SIG-M5 treated with dmso at 0.1 percent for 504 hours (cell line): ENCODE results near the gene AHRR.
"Not testable (repeated sequence)": the region's sequence is repeated elsewhere in the genome, so short reads cannot be mapped to it uniquely, and the experiment has no call there.

Experiments
- DNase-seq: peaks from one replicate; lab custom pipeline; 2025; ENCODE audit not compliant: unreplicated experiment; lab: John Stamatoyannopoulos, UW

The AHRR gene

DNA sequence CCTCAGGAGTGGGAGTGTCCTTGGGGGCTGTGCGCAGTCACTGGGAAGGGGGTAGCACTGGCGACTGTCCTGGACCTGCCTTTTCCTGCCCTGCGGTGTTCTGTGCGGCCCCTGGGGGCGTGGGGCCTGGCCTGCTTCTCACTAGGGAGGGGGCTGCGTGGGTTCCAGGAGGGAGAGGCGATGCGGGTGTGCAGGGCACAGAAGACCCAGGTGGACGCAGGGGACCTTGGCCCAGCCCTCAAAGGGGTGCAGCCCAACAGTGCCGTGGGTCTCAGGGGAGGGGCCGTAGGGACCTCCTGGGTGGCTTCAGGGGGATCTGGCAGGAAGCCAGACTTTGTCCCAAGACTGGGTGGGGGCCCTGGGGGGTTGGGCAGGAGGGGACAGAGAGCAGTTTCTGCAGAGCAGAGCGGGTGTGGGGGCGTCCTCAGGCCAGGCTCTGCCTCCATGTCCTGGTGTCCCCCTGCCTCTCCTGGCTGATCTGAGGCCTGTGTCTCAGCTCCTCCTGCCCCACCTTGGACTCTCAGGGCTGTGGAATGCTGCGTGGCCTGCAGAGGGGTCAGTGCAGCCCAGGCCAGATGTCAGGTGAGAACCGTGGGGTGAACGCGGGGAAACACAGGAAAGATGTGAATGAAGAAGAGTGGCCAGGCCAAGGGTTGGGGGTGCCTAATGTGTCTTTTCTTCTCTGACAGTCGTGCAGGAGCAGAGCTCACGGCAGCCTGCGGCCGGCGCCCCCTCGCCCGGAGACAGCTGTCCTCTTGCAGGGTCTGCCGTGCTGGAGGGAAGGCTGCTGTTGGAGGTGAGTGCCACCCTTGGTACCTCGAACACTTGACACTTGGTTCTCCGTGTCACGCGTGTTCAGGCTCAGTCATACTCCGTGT is 54.6 kb downstream of the AHRR start:
- peak; percentile 71 for DNase-seq

- DNase-seq, result no peak
Observed at GRCh38 chr5:376799-377325, 55.3 kb downstream of the AHRR start.

DNA sequence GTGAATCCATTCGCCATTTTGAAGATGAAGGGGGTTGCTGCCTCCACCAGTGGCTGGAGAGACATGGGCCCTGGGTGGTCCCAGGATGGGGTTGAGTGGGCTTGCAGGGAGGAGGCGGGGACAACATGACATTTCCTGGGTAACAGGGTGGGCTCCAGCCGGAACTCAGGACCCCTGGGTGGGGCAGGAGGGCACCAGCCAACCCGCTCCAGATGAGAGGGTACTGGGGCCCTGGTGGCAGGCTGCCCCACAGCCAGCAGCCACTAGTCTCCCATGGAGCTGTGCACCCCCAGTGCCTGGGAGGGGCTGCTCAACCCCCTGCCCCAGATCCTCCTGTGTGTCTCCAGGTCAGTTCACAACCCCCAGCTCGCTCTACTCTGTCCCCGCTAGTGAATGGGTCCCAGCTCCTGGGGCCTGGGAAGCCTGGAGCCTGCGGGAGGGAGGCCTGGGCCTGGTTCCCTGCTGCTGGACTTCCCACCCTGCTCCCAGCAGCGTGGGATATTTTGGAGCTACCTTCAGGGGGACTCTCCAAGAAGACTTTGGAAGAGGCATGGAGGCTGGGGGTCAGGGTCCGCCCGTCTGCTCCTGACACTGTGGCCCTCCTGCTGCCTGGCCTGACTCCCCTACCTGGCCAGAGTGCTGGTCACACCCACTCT is 55.9 kb downstream of the AHRR start:
- no peak for DNase-seq

DNA sequence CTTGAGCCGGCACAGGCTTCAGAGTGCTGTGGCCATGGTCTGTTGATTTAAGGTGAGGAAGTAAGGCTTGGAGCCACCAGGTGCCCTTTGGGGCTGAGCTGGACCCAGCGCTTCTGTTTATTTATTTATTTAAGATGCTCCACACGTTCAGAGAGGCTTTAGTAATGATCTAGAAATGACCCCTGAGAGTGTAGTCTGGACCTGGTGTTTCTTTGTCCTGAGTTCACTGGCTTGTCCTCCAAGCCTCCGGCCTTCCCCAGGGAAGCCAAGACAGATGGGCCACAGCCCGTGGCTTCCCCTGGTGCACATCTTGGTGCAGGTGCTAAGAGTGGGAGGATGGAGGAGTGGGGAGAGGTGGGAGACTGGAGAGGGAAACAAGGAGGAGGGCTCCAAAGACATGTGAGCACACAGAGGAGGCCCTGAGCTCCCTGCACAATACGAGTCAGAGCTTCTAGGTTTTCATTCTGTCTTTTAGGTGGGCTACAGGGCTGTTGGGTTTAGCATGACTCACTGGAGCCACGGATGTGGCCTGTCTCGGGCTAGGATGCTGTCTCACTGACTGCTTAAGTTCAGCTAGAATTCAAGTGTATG is 56.9 kb downstream of the AHRR start:
- DNase-seq, result peak; percentile 79

GRCh38 chr5:378976-379742 is 57.6 kb downstream of the AHRR start:
- DNase-seq, result peak; percentile 66

DNA sequence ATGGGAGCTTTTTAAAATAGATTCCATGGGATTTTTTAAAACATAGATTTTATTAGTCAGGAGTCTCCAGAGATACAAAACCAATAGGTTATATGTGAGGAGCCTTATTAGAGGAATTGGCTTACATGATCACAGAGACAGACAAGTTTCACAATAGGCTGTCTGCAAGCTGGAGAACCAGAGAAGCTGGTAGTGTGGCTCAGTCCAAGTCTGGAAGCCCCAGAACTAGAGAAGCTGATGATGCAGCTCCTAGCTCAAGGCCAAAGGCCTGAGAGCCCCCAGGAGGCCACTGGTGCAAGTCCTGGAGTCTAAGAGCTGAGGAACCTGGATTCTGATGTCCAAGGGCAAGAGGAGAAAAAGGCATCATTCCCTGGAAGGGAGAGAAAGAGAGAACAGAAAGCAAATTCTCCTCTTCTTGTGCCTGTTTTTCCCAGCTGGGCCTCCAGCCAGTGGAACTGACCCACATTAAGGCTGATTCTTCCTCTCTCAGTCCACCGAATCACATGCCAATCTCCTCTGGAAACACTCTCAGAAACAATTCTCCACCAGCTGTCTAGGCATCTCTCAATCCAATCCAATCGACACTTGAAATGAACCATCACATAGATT is 59.3 kb downstream of the AHRR start:
- DNase-seq, result peak; percentile 79

DNA sequence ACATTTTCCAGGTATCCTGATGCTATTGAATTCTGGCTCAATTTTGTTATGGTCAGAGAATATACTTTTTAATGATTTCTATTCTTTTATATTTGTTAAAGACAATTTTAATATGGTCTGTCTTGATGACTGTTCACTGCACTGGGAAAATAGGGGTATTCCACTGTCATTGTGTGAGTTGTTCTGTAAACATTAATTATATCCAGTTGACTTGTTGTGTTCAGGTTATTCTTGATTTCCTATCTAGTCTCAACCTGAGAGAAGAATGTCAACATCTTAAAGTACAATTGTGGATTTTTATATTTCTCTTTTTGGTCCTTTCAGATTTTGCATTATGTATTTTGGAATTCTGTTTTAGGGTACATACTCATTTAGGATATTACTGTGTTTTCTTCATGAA is 61.6 kb downstream of the AHRR start:
- no peak for DNase-seq

DNA sequence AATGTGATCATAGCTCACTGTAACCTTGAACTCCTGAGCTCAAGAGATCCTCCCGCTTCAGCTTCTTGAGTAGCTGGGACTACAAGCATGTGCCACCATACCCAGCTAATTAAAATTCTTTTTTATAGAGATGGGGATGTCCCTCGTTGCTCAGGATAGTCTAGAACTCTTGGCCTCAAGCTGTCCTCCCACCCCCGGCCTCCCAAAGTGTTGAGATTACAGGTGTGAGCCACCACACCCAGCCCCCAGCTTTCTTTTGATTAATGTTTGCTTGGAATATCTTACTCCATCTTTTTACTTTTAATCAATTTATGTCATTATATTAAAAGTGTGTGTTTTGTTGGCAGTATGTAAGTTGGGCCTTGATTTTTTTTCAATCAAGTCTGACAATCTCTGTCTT is 62.1 kb downstream of the AHRR start:
- DNase-seq, result no peak

DNA sequence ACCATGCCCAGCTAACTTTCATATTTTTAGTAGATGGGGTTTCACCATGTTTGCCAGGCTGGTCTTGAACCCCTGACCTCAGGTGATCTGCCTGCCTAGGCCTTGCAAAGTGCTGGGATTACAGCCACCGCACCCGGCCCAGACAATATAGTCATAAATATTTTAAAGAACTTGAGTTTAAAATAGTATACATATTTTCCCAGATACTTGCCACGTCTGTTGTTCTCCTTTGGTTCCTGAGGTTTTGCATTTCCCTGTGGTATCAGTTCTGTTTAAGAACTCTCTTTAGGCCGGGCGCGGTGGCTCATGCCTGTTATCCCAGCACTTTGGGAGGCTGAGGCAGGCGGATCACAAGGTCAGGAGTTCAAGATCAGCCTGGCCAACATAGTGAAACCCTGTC is 63.1 kb downstream of the AHRR start:
- not testable (repeated sequence) for DNase-seq

- DNase-seq, result no peak
Observed at GRCh38 chr5:385321-385720, 63.8 kb downstream of the AHRR start.

- DNase-seq, result peak; percentile 44
Observed at GRCh38 chr5:386432-387341, 65.2 kb downstream of the AHRR start.

GRCh38 chr5:387491-388265 is 66.2 kb downstream of the AHRR start:
- DNase-seq, result no peak

- DNase-seq, result no peak
Observed at GRCh38 chr5:388266-389196, 67.0 kb downstream of the AHRR start.

GRCh38 chr5:389197-389821 is 67.8 kb downstream of the AHRR start:
- no peak for DNase-seq

DNA sequence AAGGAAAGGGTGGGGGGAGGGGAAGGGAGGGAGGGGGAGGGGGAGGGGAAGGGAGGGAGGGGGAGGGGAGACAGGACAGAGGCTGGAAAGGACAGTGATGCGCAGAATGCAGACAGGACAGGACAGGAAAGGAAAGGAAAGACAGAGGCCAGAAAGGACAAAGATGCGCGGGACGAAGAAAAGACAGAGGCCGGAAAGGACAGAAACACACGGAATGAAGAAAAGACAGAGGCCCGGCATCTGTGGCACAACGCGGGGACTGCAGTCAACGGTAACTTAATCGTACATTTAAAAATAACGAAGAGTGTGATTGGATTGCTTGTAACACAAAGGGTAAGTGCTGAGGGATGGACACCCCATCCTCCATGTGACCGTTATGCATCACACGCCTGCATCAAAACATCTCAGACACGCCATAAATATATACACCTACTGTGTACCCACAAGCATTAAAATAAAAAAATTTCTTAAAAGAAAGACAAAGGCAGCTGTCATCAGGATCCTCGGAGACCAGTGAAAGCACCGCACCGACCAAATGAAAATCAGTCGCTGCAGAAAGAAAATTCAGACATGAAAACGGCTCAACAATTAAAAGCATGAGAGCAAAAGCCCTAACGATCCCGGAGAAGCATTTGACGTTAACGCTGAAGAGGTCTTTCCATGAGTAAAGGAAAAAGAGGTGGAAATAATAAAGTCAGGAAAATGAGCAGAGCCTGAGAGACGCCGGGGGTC is 68.5 kb downstream of the AHRR start:
- DNase-seq, result no peak

DNA sequence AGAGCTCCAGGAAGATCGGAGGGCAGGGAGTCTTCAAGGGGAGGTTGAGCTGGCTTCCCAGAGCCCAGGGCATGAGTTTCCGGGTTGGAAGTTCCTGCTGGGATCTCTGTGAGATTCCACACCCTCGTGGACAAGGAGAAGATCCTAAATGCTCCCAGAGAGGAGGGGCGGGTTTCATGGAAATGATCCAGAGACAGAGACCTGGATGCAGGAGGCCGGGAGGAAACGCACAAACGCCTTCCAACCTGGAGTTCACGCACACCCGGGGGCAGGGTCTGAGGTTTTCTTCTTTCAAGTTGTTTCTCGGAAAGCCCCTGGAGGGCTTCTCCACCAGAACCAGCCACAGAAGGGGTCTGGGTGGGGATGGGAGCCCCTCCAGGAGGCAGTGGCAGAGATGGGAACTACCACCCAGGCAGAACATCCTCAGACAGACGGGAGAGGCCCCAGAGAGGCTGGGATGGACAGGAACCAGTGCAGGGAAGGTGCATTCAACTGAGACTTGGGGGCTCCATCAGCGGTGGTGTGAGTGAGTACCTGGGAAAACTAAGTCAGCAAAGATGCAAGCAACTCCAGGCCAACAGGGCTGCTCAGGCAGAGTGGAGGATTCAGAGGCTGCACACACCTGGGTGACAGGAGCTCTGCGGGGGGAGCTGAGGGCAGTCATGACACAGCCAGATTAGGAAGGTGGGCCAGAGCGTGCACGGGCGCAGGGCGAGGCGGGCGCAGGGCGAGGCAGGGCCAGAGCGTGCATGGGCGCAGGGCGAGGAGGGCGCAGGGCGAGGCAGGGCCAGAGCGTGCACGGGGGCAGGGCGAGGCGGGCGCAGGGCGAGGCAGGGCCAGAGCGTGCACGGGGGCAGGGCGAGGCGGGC is 69.3 kb downstream of the AHRR start:
- no peak for DNase-seq
